K562 (cell line): ENCODE results near the gene NDOR1. TPM values are rescaled to one million over a fixed set of nuclear protein-coding genes. Genes with fewer than 3 reads are reported as not detected.

Experiments used
- ATAC-seq: fragments of 200-7000 bp; cut with Tn5 transposase; 3 replicates; pipeline ENCODE4 v1.9.1; 2020; ENCODE audit warnings: moderate library complexity
- BruUV-seq: library from RNA; stranded (reverse); fragments of 400-500 nt; replicated peaks from 2 replicates; lab custom pipeline; 2021; lab: Mats Ljungman, UMichigan
- CTCF ChIA-PET: fragments of 300-600 bp; formaldehyde crosslinking; extraction: SDS; loops from one replicate; lab custom pipeline; 2021; ENCODE audit warnings: low intra/inter-chr PET ratio; lab: Yijun Ruan, JAX
- POLR2A ChIA-PET: fragments of 300-600, 350-650 bp; sonication (Branson Sonifier 250); formaldehyde crosslinking; extraction: SDS; loops from one replicate; lab custom pipeline; 2021; ENCODE audit warnings: antibody characterized with exemption, inconsistent platforms; lab: Yijun Ruan, JAX
- DNase-seq, 4 experiments: peaks; one replicate each; pipeline versions ENCODE4 v3.0.0 to v3.0.0-alpha.2; 2011 to 2018; ENCODE audit warnings: low spot score in 3 of 4, mixed read lengths in 3 of 4; ENCODE audit errors: extremely low read depth in 1 of 4
- FAIRE-seq: peaks from 2 replicates; lab custom pipeline; 2011; peaks lifted over from hg19 to GRCh38; lab: Jason Lieb, UNC
- H2AFZ ChIP-seq: 2 replicates; pipeline ENCODE4 v1.6.0; 2011; ENCODE audit warnings: low read depth, low read length, control low read depth, inconsistent platforms
- H3K27ac ChIP-seq: fragments of 200-600 bp; 3 replicates; pipeline ENCODE4 v1.8.0; 2011; ENCODE audit warnings: low read depth, mild to moderate bottlenecking, control low read depth, inconsistent platforms, low read length, moderate library complexity, mixed read lengths; ENCODE audit errors: extremely low read depth
- H3K27me3 ChIP-seq, 2 experiments: fragments of 300-600 bp in 1 of 2; 2 replicates in 1 of 2; 3 replicates in 1 of 2; pipeline versions ENCODE4 v1.6.0 to v1.8.0; 2011; ENCODE audit warnings: inconsistent platforms in 2 of 2, low read length in 2 of 2, mild to moderate bottlenecking in 1 of 2, mixed read lengths in 1 of 2, moderate library complexity in 1 of 2; ENCODE audit not compliant: control insufficient read depth in 2 of 2, insufficient read depth in 2 of 2
- H3K36me3 ChIP-seq: fragments of 300-600 bp; 3 replicates; pipeline ENCODE4 v1.8.0; 2011; ENCODE audit warnings: mild to moderate bottlenecking, low read length, inconsistent platforms; ENCODE audit not compliant: control insufficient read depth, insufficient read depth
- H3K4me1 ChIP-seq, 2 experiments: fragments of 200-600 bp in 1 of 2; replicated peaks in 1 of 2; 2 replicates in 1 of 2; 3 replicates in 1 of 2; pipeline versions ENCODE4 v1.5.1 to v1.8.0; 2011; ENCODE audit warnings: inconsistent platforms in 2 of 2, low read length in 2 of 2, mild to moderate bottlenecking in 1 of 2, mixed read lengths in 1 of 2, moderate library complexity in 1 of 2; ENCODE audit not compliant: control insufficient read depth in 2 of 2, insufficient read depth in 2 of 2
- H3K4me2 ChIP-seq: 2 replicates; pipeline ENCODE4 v1.6.1; 2011; ENCODE audit warnings: low read length, control low read depth, inconsistent platforms, mixed read lengths; ENCODE audit not compliant: insufficient read depth
- H3K4me3 ChIP-seq: fragments of 200-600 bp; sonication (generic), shearing (Covaris generic); 2 replicates; pipeline ENCODE4 v1.5.1; 2016; ENCODE audit warnings: control low read depth, inconsistent platforms
- H3K79me2 ChIP-seq: fragments of 200-600 bp; 3 replicates; pipeline ENCODE4 v1.8.0; 2011; ENCODE audit warnings: low read length, inconsistent platforms; ENCODE audit not compliant: control insufficient read depth, insufficient read depth
- H3K9ac ChIP-seq, 2 experiments: 2 replicates each; pipeline versions ENCODE4 v1.6.0 to v1.6.1; 2011; ENCODE audit warnings: low read depth in 2 of 2, low read length in 2 of 2, control low read depth in 1 of 2, inconsistent platforms in 1 of 2, mild to moderate bottlenecking in 1 of 2, mixed read lengths in 1 of 2; ENCODE audit not compliant: insufficient read depth in 1 of 2
- H3K9me1 ChIP-seq: one replicate; pipeline ENCODE4 v1.6.0; 2011; ENCODE audit warnings: inconsistent platforms, mild to moderate bottlenecking, low read length, moderate library complexity; ENCODE audit not compliant: control insufficient read depth, insufficient read depth
- H3K9me3 ChIP-seq: replicated peaks from 2 replicates; pipeline ENCODE4 v1.5.1; 2011; ENCODE audit warnings: low read depth, low read length, inconsistent platforms; ENCODE audit not compliant: control insufficient read depth, insufficient read depth
- H4K20me1 ChIP-seq: replicated peaks from 2 replicates; pipeline ENCODE4 v1.6.1; 2011; ENCODE audit warnings: low read length, inconsistent platforms, mixed read lengths; ENCODE audit not compliant: control insufficient read depth, insufficient read depth
- ARID3A ChIP-seq: IDR thresholded peaks from 2 replicates; pipeline ENCODE4 v1.6.1; 2012; ENCODE audit warnings: low read depth, low read length, improper control_type of control experiment, borderline replicate concordance
- IRF1 ChIP-seq: sonication (generic); formaldehyde crosslinking; IDR thresholded peaks from 2 replicates; pipeline ENCODE4 v1.8.0; 2022; ENCODE audit warnings: missing genetic modification reagents, mild to moderate bottlenecking, borderline replicate concordance
- REST ChIP-seq, 2 experiments: fragments of 450-650 bp; formaldehyde crosslinking in 1 of 2; IDR thresholded peaks; 2 replicates each; pipeline versions ENCODE4 v1.4.0 to v1.6.1; 2014 to 2020; ENCODE audit warnings: mild to moderate bottlenecking in 2 of 2, borderline replicate concordance in 1 of 2, low read depth in 1 of 2
- RFX7 ChIP-seq: fragments of 250-450 bp; sonication (Bioruptor Pico); IDR thresholded peaks from 2 replicates; pipeline ENCODE4 v1.5.1; 2021; ENCODE audit warnings: mild to moderate bottlenecking
- ZBTB43 ChIP-seq: sonication (generic); formaldehyde crosslinking; IDR thresholded peaks from 2 replicates; pipeline ENCODE4 v1.8.0; 2023; ENCODE audit warnings: mild to moderate bottlenecking, missing genetic modification reagents
- WGBS: fragments of 100-300 bp; shearing (Covaris generic); methylation state at CpG from one replicate; pipeline ENCODE4 v1.1.6; 2016; ENCODE audit warnings: low coverage, mixed read lengths; ENCODE audit not compliant: insufficient coverage; ENCODE audit errors: missing lambda C conversion rate; 5-methylcytosine and 5-hydroxymethylcytosine counted together
- in situ Hi-C: fragments of 300-500 bp; cut with MboI; formaldehyde crosslinking; loops from 4 replicates; pipeline ENCODE4 v1.15.0; 2018; ENCODE audit warnings: inconsistent platforms, mixed read lengths
- intact Hi-C: fragments of 100-400 bp; cut with micrococcal nuclease; formaldehyde crosslinking; loops from 2 replicates; pipeline ENCODE4 v1.14.2; 2022
- polyA plus RNA-seq, 8 experiments: library from polyadenylated mRNA; depleted of rRNA in 4 of 8; stranded (reverse) in 5 of 8; unstranded in 3 of 8; fragments of >200 nt; fragmentation: Nextera tagmentation in 2 of 8; fragmentation: Illumina TruSeq in 1 of 8; extraction: Ambion mirVana in 2 of 8; extraction: Trizol in 1 of 8; gene quantifications; 2 replicates each; pipeline versions ENCODE4 v1.2.1 to v1.2.3, GENCODE V29; 2011 to 2014; ENCODE audit warnings: inconsistent platforms in 1 of 8, missing spikeins in 1 of 8
- total RNA-seq, 7 experiments: library from RNA; depleted of rRNA in 6 of 7; stranded (reverse); fragments of >200 nt in 6 of 7; fragmentation: Illumina TruSeq in 2 of 7; extraction: Trizol in 2 of 7; gene quantifications; 2 replicates each; pipeline versions ENCODE4 v1.2.1 to v1.2.3, GENCODE V29; 2011 to 2021; ENCODE audit warnings: low replicate concordance in 1 of 7

The NDOR1 gene
- total and polyA plus RNA-seq, 9 of the 15 experiments (the other 6 are each of a cell fraction or from before 2014, with no cell fraction given) = 0.06 to 36.9 (median 6.9) TPM

- ATAC-seq = peak; percentile 1; the same call in 2 of the 3 replicates
- peaks cover 57% of the 10 kb centered on the region; the same call in 2 of the 3 replicates for H3K36me3 ChIP-seq
- POLR2A ChIA-PET = interaction anchor here (0.6 to 6.7 kb wide), 19 partner anchors 9 to 404 kb away, joined by 3 to 56 read pairs (median 4); partner anchors contain the start of genes NDOR1, NRARP, RNF224 and TMEM203
- TF ChIP-seq ZBTB43 (CRISPR knock-in tag) = no peak
- TF ChIP-seq ARID3A = no peak
- TF ChIP-seq IRF1 (CRISPR knock-in tag) = no peak
- no peak for TF ChIP-seq REST (IDR thresholded peaks at IDR 0.05; ENCODE audit: borderline replicate concordance)
- no peak for TF ChIP-seq REST (CRISPR knock-in tag; IDR thresholded peaks at IDR 0.05; ENCODE audit: low read depth)
- no peak for TF ChIP-seq RFX7
Measured at GRCh38 chr9:137189297-137190295, 15.9 kb upstream of the NDOR1 start.

More at GRCh38 chr9:137189297-137190295, 15.9 kb upstream of the NDOR1 start:
- Histone ChIP-seq H3K9ac (peak overlapping the region; percentile 93 to 96), H3K9me1 (no peaks in the 10 kb centered on the region), H3K27ac (peak overlapping the region; percentile 94), H2AFZ (peak overlapping the region; percentile 91; the same call in 1 of the 2 replicates), H3K9me3 (no peaks in the 10 kb centered on the region), H3K4me3 (peak overlapping the region; percentile 98), H3K27me3 (no peaks in the 10 kb centered on the region), H3K4me1 (peaks cover 20 to 97% of the 10 kb centered on the region in 2 experiments), H3K79me2 (peaks cover 43% of the 10 kb centered on the region), H4K20me1 (peaks cover 8% of the 10 kb centered on the region), H3K4me2 (peak overlapping the region; percentile 98)
- 30% methylated on average over 23 of the region's 23 CpGs for WGBS
- no TSS peak for BruUV-seq
- FAIRE-seq = peak; percentile 29
- DNase-seq = no peak
- intact Hi-C loops (no loop called here), in situ Hi-C loops (loop anchor here (5.0 kb wide), 1 partner anchor 38 kb away; the partner anchor contains the start of genes CYSRT1 and RNF224)
- CTCF ChIA-PET = interaction anchor here (0.6 to 2.5 kb wide), 4 partner anchors 38 to 62 kb away, joined by 3 to 19 read pairs (median 8); partner anchors contain the start of gene RNF224
